Measurements from ENCODE around the gene TJP2. TPM values are rescaled to one million over a fixed set of nuclear protein-coding genes. Genes with fewer than 3 reads are reported as not detected.

The TJP2 gene
- total RNA-seq, 1 donor from 2014 or later = 35.5 TPM

DNA sequence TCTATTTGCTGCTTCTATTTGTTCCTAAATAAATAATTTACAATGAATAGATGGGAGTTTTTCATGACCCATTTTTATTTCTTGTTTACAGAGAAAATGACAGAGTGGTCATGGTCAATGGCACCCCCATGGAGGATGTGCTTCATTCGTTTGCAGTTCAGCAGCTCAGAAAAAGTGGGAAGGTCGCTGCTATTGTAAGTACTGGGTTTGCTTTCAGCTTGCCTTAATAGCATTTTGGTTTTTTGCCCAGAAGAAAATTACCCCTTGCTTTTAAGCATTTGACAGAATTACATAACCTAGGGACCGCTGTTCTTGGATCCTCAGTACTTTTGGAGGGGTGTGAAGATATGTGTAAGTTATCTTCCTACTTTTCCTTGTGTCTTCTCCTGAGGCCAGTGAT, 44.1 kb downstream of the TJP2 start:
- no peaks in the 10 kb centered on the region for H3K27me3 Mint-ChIP-seq (ENCODE audit: insufficient read depth, low read depth)
- H3K27ac ChIP-seq = no peak overlapping the region
- TF ChIP-seq, protein P1, sequence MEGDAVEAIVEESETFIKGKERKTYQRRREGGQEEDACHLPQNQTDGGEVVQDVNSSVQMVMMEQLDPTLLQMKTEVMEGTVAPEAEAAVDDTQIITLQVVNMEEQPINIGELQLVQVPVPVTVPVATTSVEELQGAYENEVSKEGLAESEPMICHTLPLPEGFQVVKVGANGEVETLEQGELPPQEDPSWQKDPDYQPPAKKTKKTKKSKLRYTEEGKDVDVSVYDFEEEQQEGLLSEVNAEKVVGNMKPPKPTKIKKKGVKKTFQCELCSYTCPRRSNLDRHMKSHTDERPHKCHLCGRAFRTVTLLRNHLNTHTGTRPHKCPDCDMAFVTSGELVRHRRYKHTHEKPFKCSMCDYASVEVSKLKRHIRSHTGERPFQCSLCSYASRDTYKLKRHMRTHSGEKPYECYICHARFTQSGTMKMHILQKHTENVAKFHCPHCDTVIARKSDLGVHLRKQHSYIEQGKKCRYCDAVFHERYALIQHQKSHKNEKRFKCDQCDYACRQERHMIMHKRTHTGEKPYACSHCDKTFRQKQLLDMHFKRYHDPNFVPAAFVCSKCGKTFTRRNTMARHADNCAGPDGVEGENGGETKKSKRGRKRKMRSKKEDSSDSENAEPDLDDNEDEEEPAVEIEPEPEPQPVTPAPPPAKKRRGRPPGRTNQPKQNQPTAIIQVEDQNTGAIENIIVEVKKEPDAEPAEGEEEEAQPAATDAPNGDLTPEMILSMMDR (IDR thresholded peaks at IDR 0.05) = no peak
- TF ChIP-seq EZH2 (IDR thresholded peaks at IDR 0.05) = no peak
- no peak for TF ChIP-seq EZH2phosphoT487 (IDR thresholded peaks at IDR 0.05)

DNA sequence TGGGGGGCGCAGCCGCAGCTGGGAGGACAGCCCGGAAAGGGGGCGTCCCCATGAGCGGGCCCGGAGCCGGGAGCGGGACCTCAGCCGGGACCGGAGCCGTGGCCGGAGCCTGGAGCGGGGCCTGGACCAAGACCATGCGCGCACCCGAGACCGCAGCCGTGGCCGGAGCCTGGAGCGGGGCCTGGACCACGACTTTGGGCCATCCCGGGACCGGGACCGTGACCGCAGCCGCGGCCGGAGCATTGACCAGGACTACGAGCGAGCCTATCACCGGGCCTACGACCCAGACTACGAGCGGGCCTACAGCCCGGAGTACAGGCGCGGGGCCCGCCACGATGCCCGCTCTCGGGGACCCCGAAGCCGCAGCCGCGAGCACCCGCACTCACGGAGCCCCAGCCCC, 47.0 kb downstream of the TJP2 start:
- peaks cover 9% of the 10 kb centered on the region for H3K36me3 Mint-ChIP-seq
- peaks cover 3% of the 10 kb centered on the region for H3K36me3 ChIP-seq

More for the DNA sequence above, 44.1 kb downstream of the TJP2 start:
- Histone ChIP-seq H2AFZ (replicated peaks) (no peak overlapping the region), H3K27me3 (no peaks in the 10 kb centered on the region), H3F3A (ENCODE audit: low read depth) (no peaks in the 10 kb centered on the region), H3K79me2 (ENCODE audit: low read depth) (no peaks in the 10 kb centered on the region), H3K9me3 (ENCODE audit: low read depth) (no peaks in the 10 kb centered on the region), H3K9ac (no peak overlapping the region), H3K36me3 (peaks cover 3% of the 10 kb centered on the region), H3K4me1 (no peaks in the 10 kb centered on the region), H3K4me3 (no peak overlapping the region), H4K20me1 (ENCODE audit: low read depth) (no peaks in the 10 kb centered on the region), H3K4me2 (no peak overlapping the region)
- Mint-ChIP-seq H3K4me1 (no peaks in the 10 kb centered on the region), H3K36me3 (peaks cover 6% of the 10 kb centered on the region), H3K9me3 (no peaks in the 10 kb centered on the region), H3K27ac (no peak overlapping the region), H3K4me3 (no peak overlapping the region)
- no peak for DNase-seq (ENCODE audit: low spot score)

DNA sequence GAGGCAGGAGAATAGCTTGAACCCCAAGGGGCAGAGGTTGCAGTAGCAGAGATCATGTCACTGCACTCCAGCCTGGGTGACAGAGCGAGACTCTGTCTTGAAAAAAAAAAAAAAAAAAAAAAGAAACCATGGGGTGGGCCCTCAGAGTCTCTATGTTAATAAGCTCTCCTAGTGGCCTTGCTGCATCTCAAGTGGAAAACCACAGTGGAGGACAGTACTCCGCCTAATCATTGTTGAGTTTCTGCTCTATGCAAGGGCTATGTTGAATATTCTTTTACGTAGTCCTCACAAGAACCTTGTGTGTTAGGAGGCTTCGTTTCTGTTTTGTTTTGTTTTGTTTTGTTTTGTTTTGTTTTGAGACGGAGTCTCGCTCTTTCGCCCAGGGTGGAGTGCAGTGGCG, 48.9 kb downstream of the TJP2 start:
- no peak for DNase-seq (ENCODE audit: low spot score)
- no peak for TF ChIP-seq EZH2phosphoT487 (IDR thresholded peaks at IDR 0.05)
- TF ChIP-seq EZH2 (IDR thresholded peaks at IDR 0.05) = no peak
- TF ChIP-seq, protein P1 (IDR thresholded peaks at IDR 0.05) = no peak
- H3K27me3 Mint-ChIP-seq (ENCODE audit: insufficient read depth, low read depth) = no peaks in the 10 kb centered on the region
- Histone ChIP-seq H3K36me3 (peaks cover 3% of the 10 kb centered on the region), H3K27me3 (no peaks in the 10 kb centered on the region), H2AFZ (replicated peaks) (no peak overlapping the region), H3K9ac (no peak overlapping the region), H3F3A (ENCODE audit: low read depth) (no peaks in the 10 kb centered on the region), H3K4me1 (peaks cover 32% of the 10 kb centered on the region), H3K4me2 (no peak overlapping the region), H4K20me1 (ENCODE audit: low read depth) (no peaks in the 10 kb centered on the region), H3K79me2 (ENCODE audit: low read depth) (no peaks in the 10 kb centered on the region), H3K4me3 (no peak overlapping the region), H3K9me3 (ENCODE audit: low read depth) (no peaks in the 10 kb centered on the region), H3K27ac (no peak overlapping the region)
- H3K4me1 Mint-ChIP-seq = peaks cover 23% of the 10 kb centered on the region
- peaks cover 9% of the 10 kb centered on the region for H3K36me3 Mint-ChIP-seq
- H3K4me3 Mint-ChIP-seq = no peak overlapping the region
- H3K9me3 Mint-ChIP-seq = no peaks in the 10 kb centered on the region
- no peak overlapping the region for H3K27ac Mint-ChIP-seq

More for the DNA sequence above, 47.0 kb downstream of the TJP2 start:
- Histone ChIP-seq H3K4me2 (no peak overlapping the region), H3K79me2 (ENCODE audit: low read depth) (no peaks in the 10 kb centered on the region), H3K4me3 (no peak overlapping the region), H3K27ac (no peak overlapping the region), H4K20me1 (ENCODE audit: low read depth) (no peaks in the 10 kb centered on the region), H3F3A (ENCODE audit: low read depth) (no peaks in the 10 kb centered on the region), H3K9ac (no peak overlapping the region), H3K27me3 (no peaks in the 10 kb centered on the region), H3K4me1 (peaks cover 12% of the 10 kb centered on the region), H3K9me3 (ENCODE audit: low read depth) (no peaks in the 10 kb centered on the region), H2AFZ (replicated peaks) (no peak overlapping the region)
- Mint-ChIP-seq H3K27me3 (ENCODE audit: insufficient read depth, low read depth) (no peaks in the 10 kb centered on the region), H3K4me1 (peaks cover 13% of the 10 kb centered on the region), H3K9me3 (no peaks in the 10 kb centered on the region), H3K27ac (no peak overlapping the region), H3K4me3 (no peak overlapping the region)
- TF ChIP-seq, protein P1 (IDR thresholded peaks at IDR 0.05) = no peak
- TF ChIP-seq EZH2phosphoT487 (IDR thresholded peaks at IDR 0.05) = no peak
- no peak for TF ChIP-seq EZH2 (IDR thresholded peaks at IDR 0.05)
- no peak for DNase-seq (ENCODE audit: low spot score)

All from neural progenitor cell (in vitro differentiated cells).